ENCODE results near the gene ZNF385B. TPM values are rescaled to one million over a fixed set of nuclear protein-coding genes. Genes with fewer than 3 reads are reported as not detected.

Gene ZNF385B
- polyA plus RNA-seq, 1 of the 3 experiments (the other 2 are of a cell fraction), result 0.16 TPM

GRCh38 chr2:179460181-179460929 is 401.1 kb downstream of the ZNF385B start:
- Histone ChIP-seq H3K79me2 (ENCODE audit: insufficient read depth) (no peaks in the 10 kb centered on the region), H3K4me3 (ENCODE audit: low read depth in 2 of 2, low read length in 1 of 2) (no peak overlapping the region), H3K27ac (ENCODE audit: low read depth in 2 of 2, low read length in 1 of 2) (peak overlapping the region in 1 of 2 experiments; percentile 85; a peak in 2 of 4 replicates), H2AFZ (ENCODE audit: low read depth) (peak overlapping the region; percentile 48), H4K20me1 (ENCODE audit: insufficient read depth) (no peaks in the 10 kb centered on the region), H3K4me2 (no peak overlapping the region), H3F3A (replicated peaks; ENCODE audit: insufficient read depth) (peaks cover 31% of the 10 kb centered on the region), H3K9me3 (peaks cover 13% of the 10 kb centered on the region; the same call in 1 of the 2 replicates), H3K36me3 (replicated peaks in 1 of 2; ENCODE audit: control insufficient read depth in 1 of 2, insufficient read depth in 2 of 2, low read length in 1 of 2) (no peaks in the 10 kb centered on the region), H3K9ac (no peak overlapping the region; the same call in 1 of the 2 replicates), H3K27me3 (ENCODE audit: insufficient read depth) (no peaks in the 10 kb centered on the region), H3K9me2 (no peaks in the 10 kb centered on the region), H3K4me1 (ENCODE audit: control insufficient read depth in 1 of 2, insufficient read depth in 2 of 2, low read depth in 1 of 2, low read length in 1 of 2) (peaks cover 0 to 7% of the 10 kb centered on the region in 2 experiments; a peak in 1 of 4 replicates)
- DNase-seq, result no peak
- POLR2A ChIA-PET, result no interaction called here
- 13% methylated on average over 4 of the region's 4 CpGs for WGBS (ENCODE audit: low lambda C conversion rate)
- CTCF ChIA-PET, result interaction anchor here (1.2 kb wide), 1 partner anchor 38 kb away, joined by 3 read pairs; no protein-coding TSS in a partner anchor
- TF ChIP-seq JUND (IDR thresholded peaks at IDR 0.05), result peak; percentile 90
- no peak for TF ChIP-seq RAD21 (IDR thresholded peaks at IDR 0.05; ENCODE audit: low read length)
- no peak for TF ChIP-seq ELF1 (IDR thresholded peaks at IDR 0.05)
- TF ChIP-seq RCOR1 (IDR thresholded peaks at IDR 0.05; ENCODE audit: low read length), result no peak
- TF ChIP-seq RXRA (IDR thresholded peaks at IDR 0.05; ENCODE audit: borderline replicate concordance, low read depth), result no peak
- TF ChIP-seq, protein P1, sequence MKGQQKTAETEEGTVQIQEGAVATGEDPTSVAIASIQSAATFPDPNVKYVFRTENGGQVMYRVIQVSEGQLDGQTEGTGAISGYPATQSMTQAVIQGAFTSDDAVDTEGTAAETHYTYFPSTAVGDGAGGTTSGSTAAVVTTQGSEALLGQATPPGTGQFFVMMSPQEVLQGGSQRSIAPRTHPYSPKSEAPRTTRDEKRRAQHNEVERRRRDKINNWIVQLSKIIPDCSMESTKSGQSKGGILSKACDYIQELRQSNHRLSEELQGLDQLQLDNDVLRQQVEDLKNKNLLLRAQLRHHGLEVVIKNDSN (IDR thresholded peaks at IDR 0.05; ENCODE audit: borderline replicate concordance, low read depth), result no peak
- TF ChIP-seq TAF1 (IDR thresholded peaks at IDR 0.05; ENCODE audit: borderline replicate concordance, low read depth, low read length), result no peak
- TF ChIP-seq RFX5 (IDR thresholded peaks at IDR 0.05; ENCODE audit: low read length), result no peak
- TF ChIP-seq NRF1 (IDR thresholded peaks at IDR 0.05; ENCODE audit: low read depth, low read length), result no peak
- TF ChIP-seq, protein P2, sequence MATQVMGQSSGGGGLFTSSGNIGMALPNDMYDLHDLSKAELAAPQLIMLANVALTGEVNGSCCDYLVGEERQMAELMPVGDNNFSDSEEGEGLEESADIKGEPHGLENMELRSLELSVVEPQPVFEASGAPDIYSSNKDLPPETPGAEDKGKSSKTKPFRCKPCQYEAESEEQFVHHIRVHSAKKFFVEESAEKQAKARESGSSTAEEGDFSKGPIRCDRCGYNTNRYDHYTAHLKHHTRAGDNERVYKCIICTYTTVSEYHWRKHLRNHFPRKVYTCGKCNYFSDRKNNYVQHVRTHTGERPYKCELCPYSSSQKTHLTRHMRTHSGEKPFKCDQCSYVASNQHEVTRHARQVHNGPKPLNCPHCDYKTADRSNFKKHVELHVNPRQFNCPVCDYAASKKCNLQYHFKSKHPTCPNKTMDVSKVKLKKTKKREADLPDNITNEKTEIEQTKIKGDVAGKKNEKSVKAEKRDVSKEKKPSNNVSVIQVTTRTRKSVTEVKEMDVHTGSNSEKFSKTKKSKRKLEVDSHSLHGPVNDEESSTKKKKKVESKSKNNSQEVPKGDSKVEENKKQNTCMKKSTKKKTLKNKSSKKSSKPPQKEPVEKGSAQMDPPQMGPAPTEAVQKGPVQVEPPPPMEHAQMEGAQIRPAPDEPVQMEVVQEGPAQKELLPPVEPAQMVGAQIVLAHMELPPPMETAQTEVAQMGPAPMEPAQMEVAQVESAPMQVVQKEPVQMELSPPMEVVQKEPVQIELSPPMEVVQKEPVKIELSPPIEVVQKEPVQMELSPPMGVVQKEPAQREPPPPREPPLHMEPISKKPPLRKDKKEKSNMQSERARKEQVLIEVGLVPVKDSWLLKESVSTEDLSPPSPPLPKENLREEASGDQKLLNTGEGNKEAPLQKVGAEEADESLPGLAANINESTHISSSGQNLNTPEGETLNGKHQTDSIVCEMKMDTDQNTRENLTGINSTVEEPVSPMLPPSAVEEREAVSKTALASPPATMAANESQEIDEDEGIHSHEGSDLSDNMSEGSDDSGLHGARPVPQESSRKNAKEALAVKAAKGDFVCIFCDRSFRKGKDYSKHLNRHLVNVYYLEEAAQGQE (IDR thresholded peaks at IDR 0.05; ENCODE audit: low read depth, low read length), result no peak
- TF ChIP-seq FOSL2 (IDR thresholded peaks at IDR 0.05; ENCODE audit: borderline replicate concordance, low read depth), result peak; percentile 98
- TF ChIP-seq YY1 (IDR thresholded peaks at IDR 0.05; ENCODE audit: low read depth), result 0 out of 2 replicates have a peak, but pooled peaks have one; percentile 5
- TF ChIP-seq, protein P3, sequence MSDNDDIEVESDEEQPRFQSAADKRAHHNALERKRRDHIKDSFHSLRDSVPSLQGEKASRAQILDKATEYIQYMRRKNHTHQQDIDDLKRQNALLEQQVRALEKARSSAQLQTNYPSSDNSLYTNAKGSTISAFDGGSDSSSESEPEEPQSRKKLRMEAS (IDR thresholded peaks at IDR 0.05; ENCODE audit: low read depth), result 0 out of 2 replicates have a peak, but pooled peaks have one; percentile 42
- TF ChIP-seq FOXM1 (IDR thresholded peaks at IDR 0.05; ENCODE audit: low read depth), result no peak
- TF ChIP-seq, protein P4, sequence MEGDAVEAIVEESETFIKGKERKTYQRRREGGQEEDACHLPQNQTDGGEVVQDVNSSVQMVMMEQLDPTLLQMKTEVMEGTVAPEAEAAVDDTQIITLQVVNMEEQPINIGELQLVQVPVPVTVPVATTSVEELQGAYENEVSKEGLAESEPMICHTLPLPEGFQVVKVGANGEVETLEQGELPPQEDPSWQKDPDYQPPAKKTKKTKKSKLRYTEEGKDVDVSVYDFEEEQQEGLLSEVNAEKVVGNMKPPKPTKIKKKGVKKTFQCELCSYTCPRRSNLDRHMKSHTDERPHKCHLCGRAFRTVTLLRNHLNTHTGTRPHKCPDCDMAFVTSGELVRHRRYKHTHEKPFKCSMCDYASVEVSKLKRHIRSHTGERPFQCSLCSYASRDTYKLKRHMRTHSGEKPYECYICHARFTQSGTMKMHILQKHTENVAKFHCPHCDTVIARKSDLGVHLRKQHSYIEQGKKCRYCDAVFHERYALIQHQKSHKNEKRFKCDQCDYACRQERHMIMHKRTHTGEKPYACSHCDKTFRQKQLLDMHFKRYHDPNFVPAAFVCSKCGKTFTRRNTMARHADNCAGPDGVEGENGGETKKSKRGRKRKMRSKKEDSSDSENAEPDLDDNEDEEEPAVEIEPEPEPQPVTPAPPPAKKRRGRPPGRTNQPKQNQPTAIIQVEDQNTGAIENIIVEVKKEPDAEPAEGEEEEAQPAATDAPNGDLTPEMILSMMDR (IDR thresholded peaks at IDR 0.05), result no peak
- TF ChIP-seq NFIC (IDR thresholded peaks at IDR 0.05; ENCODE audit: borderline replicate concordance), result peak; percentile 84
- no peak for TF ChIP-seq EZH2phosphoT487 (IDR thresholded peaks at IDR 0.05; ENCODE audit: borderline replicate concordance, low read depth)
- TF ChIP-seq MEF2A (IDR thresholded peaks at IDR 0.05; ENCODE audit: borderline replicate concordance, low read depth), result peak; percentile 38; the same call in 1 of the 2 replicates
- peak in 1 of 2 experiments; percentile 90; a peak in 2 of 4 replicates for TF ChIP-seq EP300 (IDR thresholded peaks at IDR 0.05; ENCODE audit: borderline replicate concordance in 1 of 2, low read depth in 1 of 2, low read length in 1 of 2)
- TF ChIP-seq, protein P5, sequence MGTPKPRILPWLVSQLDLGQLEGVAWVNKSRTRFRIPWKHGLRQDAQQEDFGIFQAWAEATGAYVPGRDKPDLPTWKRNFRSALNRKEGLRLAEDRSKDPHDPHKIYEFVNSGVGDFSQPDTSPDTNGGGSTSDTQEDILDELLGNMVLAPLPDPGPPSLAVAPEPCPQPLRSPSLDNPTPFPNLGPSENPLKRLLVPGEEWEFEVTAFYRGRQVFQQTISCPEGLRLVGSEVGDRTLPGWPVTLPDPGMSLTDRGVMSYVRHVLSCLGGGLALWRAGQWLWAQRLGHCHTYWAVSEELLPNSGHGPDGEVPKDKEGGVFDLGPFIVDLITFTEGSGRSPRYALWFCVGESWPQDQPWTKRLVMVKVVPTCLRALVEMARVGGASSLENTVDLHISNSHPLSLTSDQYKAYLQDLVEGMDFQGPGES (IDR thresholded peaks at IDR 0.05; ENCODE audit: low read depth, low read length), result no peak
- peak; percentile 19; the same call in 1 of the 2 replicates for TF ChIP-seq POLR2AphosphoS5 (IDR thresholded peaks at IDR 0.05; ENCODE audit: low read depth, low read length)
- TF ChIP-seq GATA2 (CRISPR knock-in tag; IDR thresholded peaks at IDR 0.05), result no peak
- TF ChIP-seq PBX3 (IDR thresholded peaks at IDR 0.05), result peak; percentile 68
- TF ChIP-seq MXI1 (IDR thresholded peaks at IDR 0.05; ENCODE audit: low read depth, low read length), result no peak
- peak; percentile 61; the same call in 1 of the 2 replicates for TF ChIP-seq TEAD4 (IDR thresholded peaks at IDR 0.05; ENCODE audit: borderline replicate concordance, insufficient read depth)
